ENCODE results near the gene RPS4Y2.

RPS4Y2 gene

GRCh38 chrY:20817067-20817466, 61.2 kb downstream of the RPS4Y2 start:
- no peak overlapping the region for H3K27ac ChIP-seq (ENCODE audit: low read depth, low read length)
- H3K9me3 ChIP-seq (ENCODE audit: control insufficient read depth, insufficient read depth, low read length): no peaks in the 10 kb centered on the region
- no peaks in the 10 kb centered on the region for H3K36me3 ChIP-seq (ENCODE audit: control insufficient read depth, insufficient read depth, low read length)
- H3K9ac ChIP-seq (ENCODE audit: low read depth, low read length): no peak overlapping the region
- no peak overlapping the region for H3K4me3 ChIP-seq (ENCODE audit: low read depth, low read length)
- H3K4me1 ChIP-seq (ENCODE audit: control insufficient read depth, insufficient read depth, low read length): no peaks in the 10 kb centered on the region
- no peaks in the 10 kb centered on the region for H3K27me3 ChIP-seq (ENCODE audit: control insufficient read depth, insufficient read depth, low read length)

Measured in HUES48 (cell line).